Loucy (cell line): Measurements from ENCODE around the gene TMEM245.

Experiments
- CTCF ChIP-seq: fragments of 200-600 bp; sonication (generic); conservative IDR thresholded peaks from 2 replicates; pipeline ENCODE4 v1.5.1; 2014; ENCODE audit warnings: mild to moderate bottlenecking, antibody characterized with exemption, low read length
- EZH2phosphoT487 ChIP-seq: fragments of 200-600 bp; IDR thresholded peaks from 2 replicates; pipeline ENCODE4 v1.6.1; 2018; ENCODE audit warnings: antibody characterized with exemption, mild to moderate bottlenecking, moderate library complexity, borderline replicate concordance

GRCh38 chr9:109012876-109013678 lies 106.7 kb downstream of the TMEM245 start, which contains the start of gene CTNNAL1:
- TF ChIP-seq CTCF (no peak), EZH2phosphoT487 (no peak)
